GM19238 (cell line): ENCODE data around the gene RNF168.
"Not testable (repeated sequence)": the region's sequence is repeated elsewhere in the genome, so short reads cannot be mapped to it uniquely, and the experiment has no call there.

ENCODE experiments used
- DNase-seq: peaks from one replicate; pipeline ENCODE4 v3.0.0; 2011; ENCODE audit warnings: low spot score; ENCODE audit not compliant: insufficient read length

The RNF168 gene

GRCh38 chr3:196517162-196517800, 13.7 kb upstream of the RNF168 start:
- no peak for DNase-seq

- DNase-seq: no peak
These were observed 11.5 kb upstream of the RNF168 start, which contains the start of gene SMCO1 for GRCh38 chr3:196514913-196515621. Gene SMCO1, minus strand, starts transcription at chr3:196515346. Its CDS starts 137 bp downstream, at chr3:196515209.

GRCh38 chr3:196514350-196514716, 10.8 kb upstream of the RNF168 start:
- no peak for DNase-seq

- no peak for DNase-seq
These were observed 10.3 kb upstream of the RNF168 start for GRCh38 chr3:196513697-196514349.

- not testable (repeated sequence) for DNase-seq
These were observed 8.3 kb upstream of the RNF168 start for GRCh38 chr3:196511646-196512425.

- not testable (repeated sequence) for DNase-seq
These were observed 7.5 kb upstream of the RNF168 start for GRCh38 chr3:196511108-196511507.

GRCh38 chr3:196506687-196507086, 3.1 kb upstream of the RNF168 start:
- DNase-seq: no peak

GRCh38 chr3:196504556-196504955, 988 bp upstream of the RNF168 start:
- DNase-seq: no peak

- not testable (repeated sequence) for DNase-seq
These were observed 470 bp upstream of the RNF168 start for GRCh38 chr3:196504077-196504398.

GRCh38 chr3:196502775-196503195, 783 bp downstream of the RNF168 start:
- DNase-seq: peak; percentile 16

GRCh38 chr3:196501316-196502044, 2.1 kb downstream of the RNF168 start:
- DNase-seq: no peak

GRCh38 chr3:196499807-196500524, 3.6 kb downstream of the RNF168 start:
- no peak for DNase-seq

GRCh38 chr3:196499061-196499460, 4.5 kb downstream of the RNF168 start:
- no peak for DNase-seq

GRCh38 chr3:196498297-196498696, 5.3 kb downstream of the RNF168 start:
- no peak for DNase-seq

- DNase-seq: no peak
These were observed 7.4 kb downstream of the RNF168 start for GRCh38 chr3:196496183-196496582.

- no peak for DNase-seq
These were observed 10.3 kb downstream of the RNF168 start for GRCh38 chr3:196493292-196493691.

GRCh38 chr3:196492080-196492479, 11.5 kb downstream of the RNF168 start:
- no peak for DNase-seq

GRCh38 chr3:196489747-196490146, 13.8 kb downstream of the RNF168 start:
- DNase-seq: no peak

- DNase-seq: no peak
These were observed 17.3 kb downstream of the RNF168 start for GRCh38 chr3:196486263-196486662.

GRCh38 chr3:196477678-196478077, 25.9 kb downstream of the RNF168 start:
- DNase-seq: no peak
